HG02798 (cell line): ENCODE measurements around the gene KRTAP10-2.

Experiments
- ATAC-seq: cut with Tn5 transposase; IDR thresholded peaks from one replicate; pipeline ENCODE4 v1.9.1; 2021; ENCODE audit warnings: mild to moderate bottlenecking; ENCODE audit not compliant: unreplicated experiment, poor library complexity

KRTAP10-2 gene

DNA sequence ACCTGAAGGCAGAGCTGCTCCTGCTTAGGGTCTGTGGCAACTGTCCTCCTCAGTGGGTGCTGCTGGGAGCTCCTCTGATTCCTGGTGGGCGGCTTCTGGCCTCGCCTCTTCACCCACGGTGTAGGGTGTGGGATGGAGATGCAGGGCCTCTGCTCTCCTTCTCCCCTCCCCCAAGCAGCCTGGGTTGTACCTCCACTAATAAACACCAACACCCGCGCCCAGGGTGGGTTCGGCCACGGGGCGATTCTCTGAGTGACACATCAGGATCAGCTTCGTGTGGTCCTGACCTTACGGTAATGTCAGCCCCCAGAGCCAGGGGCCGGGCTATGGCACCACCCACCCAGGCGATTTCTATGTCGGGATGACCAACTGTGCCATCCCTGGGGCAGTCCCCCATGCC lies 35.0 kb downstream of the KRTAP10-2 start:
- ATAC-seq: no peak

DNA sequence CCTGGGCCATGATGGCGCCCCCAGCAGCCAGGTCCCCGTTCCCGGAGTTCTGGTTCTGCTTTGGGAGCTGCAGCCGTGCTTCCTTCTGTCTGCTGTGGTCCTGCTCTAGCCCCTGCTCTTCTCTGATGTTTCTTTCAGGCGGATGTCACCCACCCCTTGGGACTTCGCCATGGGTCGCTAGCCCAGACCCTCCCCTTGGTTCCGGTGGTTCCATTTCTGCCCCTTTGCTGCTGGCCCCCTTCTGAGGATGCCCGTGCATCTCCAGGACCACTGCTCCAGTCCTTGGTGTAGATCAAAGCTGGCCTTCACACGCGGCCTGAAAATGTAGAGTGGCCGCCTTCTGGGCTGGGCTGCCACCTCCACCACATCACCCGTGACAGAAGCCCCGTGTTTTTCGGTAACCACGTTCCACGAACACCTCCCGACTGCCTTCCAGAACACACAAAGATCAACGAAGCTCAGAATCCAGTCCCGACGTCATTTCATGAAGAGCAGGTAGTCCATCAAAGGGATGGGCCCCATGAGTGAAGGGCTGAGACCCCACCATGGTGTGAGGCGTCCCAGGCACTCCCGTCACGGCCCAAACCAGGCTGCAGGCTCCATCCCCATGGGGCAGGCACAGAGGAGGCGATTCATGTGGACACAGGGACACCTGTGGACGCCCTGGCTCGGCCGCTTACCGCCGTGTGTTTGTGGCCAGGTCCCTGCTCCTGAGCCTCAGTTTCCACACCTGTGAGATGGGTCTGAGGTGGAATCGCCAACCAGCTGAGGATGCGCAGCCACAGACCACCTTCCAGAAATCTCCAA lies 35.7 kb downstream of the KRTAP10-2 start:
- no peak for ATAC-seq

DNA sequence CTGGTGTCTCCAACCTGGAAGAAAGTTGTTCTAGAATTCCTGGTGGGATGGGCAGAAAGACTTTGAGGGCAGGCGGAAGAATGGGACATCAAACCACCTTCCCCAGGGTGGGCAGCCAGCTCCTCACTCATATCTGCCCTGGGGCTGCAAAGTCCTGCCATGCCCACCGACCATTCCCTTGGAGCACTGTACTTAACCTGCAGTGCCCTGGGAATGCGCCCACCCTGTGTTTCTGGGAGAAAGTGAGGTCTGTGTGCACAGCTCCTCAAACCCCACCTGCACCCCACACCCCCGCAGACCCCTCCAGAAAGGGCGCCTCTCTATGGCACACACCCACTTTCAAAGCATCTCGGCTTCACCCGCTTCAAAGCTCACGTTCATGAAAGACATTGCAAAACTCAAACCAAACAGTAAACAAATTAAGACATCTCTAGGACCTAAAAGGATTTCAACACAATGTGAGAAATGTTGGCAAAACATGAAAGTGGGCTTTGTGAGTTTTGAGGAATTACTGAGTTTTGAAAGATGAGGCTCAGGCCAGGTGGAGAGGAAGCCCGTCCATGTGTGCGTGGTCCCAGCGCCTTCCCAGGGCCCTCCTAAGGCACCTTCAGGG lies 36.5 kb downstream of the KRTAP10-2 start:
- ATAC-seq: no peak

DNA sequence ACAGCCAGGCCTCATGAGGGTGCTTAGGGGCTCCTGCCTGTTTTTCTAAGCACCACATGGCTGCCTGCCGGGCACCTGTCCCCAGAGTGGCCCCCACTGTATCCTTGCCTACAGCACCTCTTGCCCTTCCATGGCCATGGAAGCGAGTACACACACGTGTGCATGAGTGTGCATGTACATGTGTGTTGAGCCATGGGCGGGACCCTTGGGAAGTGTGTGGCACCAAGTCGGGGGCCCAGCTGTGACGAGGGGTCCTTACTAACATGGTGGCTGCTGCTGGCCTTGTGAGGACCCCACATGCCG lies 37.1 kb downstream of the KRTAP10-2 start:
- no peak for ATAC-seq

DNA sequence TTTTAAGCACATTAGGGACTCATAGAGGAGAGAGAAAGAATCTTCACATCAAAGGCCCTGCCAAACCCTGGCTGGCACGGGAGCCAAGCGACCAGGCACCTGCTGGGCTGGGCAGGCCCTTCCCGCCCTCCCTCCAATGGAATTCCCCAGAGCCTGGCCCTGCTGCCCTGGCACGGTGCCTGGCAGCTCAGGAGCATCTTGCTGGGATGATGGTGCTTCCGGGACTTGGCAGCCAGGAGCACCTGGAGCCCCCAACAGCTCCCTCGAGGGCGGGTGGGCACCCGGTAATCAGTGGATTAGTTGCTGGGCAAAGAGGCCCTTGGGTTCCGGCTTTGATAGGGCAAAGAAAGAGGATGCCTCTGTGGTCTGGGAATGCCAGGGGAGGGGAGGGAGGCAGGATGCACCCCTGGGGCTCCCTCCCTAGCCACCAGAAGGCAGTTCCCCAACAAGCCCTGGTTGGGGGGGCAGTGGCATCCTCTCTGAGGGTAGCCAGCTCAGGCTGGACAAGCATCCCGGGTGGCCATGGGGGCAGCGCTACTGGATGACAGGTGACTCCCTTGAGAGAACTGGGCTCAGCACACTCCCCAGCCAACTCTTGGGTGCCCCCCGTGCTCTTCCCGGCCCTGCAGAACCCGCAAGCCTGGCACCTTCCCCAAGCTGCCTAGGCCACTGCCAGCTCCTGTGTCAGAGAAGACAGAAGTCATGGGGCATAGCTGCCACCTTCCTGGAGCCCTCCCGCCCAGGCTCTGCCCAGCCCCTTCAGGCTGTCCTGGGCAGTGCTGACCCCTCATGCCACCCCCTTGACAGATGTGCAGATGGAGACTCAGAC lies 37.7 kb downstream of the KRTAP10-2 start:
- no peak for ATAC-seq

DNA sequence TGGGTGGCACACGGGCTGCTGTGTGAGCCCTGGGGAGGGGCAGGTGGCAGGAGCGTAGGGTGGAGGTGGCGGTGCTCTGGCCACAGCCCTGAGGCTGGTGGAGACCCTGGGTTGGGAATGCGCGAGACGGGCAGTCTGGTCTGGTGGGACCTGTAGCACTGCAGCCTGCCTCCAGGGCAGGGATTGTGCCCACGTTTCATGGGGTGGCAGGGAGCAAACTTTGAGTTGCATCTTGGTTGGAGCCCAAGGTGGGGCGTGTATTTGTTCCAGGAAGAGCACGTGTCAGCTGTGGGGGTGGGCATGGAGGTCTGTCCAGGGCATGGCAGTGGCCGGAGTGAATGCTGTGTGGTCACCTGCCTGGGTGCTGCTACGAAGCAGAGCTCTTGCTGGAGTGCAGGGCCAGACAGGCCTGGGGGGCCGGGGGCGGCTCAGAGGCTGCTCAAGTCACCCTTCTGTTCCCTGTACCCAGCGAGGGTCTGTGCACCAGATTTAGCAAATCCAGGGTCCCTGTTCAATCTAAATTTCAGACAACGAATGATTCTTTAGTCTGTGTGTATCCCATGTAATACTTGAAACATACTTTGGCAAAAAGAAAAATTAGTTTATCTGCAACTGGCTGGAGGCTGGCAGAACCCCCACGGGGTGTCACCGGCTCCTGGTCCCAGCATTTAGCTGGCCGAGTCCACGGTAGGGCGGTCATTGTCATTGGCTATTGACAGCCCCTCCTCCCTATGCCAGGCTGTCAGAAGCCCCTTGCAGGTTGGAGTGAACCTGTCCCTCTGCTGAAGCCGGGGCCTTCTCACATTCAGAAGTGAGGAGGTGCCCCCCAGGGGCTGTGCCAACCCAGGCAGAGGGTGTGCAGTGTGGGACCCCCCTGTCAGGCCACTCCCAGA lies 38.6 kb downstream of the KRTAP10-2 start:
- ATAC-seq: no peak

DNA sequence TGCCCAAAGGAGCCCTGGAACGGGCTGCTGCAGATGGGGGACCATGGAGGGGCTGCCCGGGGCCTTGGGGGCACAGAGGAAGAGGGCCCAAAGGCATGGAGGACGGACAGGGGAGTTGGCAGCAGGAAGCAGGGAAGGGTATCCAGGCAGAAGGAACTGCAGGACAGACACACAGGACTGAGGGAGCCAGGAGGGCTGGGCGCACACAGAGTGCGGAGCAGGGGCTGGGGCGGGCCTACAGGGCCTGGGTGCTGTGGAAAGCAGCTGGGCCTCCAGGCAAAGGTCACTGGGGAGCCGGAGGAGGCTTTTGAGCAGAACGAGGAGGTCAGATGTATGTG lies 39.4 kb downstream of the KRTAP10-2 start:
- ATAC-seq: no peak

DNA sequence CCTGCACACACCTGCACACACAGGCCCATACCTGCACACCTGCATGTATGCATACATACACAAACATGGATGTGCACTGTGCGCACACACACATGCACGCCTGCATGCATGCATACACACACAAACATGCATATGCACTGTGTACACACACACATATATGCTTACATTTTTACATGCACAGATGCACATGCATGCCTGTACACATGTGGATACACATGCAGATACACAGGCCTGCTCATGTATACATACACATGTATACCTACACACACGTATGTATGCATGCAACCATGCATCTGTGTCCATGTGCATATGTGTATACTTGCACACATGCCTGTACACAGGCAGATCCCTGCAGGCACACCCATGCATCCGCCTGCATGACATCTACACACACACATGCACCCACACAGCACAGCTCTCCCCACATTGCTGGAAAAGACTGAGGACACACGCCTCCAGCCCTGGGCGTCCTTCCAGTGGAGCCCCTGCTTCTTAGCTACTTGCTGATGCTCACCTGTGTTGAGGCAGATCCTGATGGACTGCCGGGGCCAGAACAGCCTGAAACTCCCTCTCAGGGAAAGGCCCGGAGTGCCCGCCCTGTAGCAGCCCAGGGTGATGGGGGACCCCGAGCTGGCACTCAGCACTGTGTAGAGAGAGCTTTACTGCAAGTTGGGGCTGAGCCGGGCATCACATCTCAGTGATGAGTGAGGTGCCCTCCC lies 39.9 kb downstream of the KRTAP10-2 start:
- no peak for ATAC-seq

DNA sequence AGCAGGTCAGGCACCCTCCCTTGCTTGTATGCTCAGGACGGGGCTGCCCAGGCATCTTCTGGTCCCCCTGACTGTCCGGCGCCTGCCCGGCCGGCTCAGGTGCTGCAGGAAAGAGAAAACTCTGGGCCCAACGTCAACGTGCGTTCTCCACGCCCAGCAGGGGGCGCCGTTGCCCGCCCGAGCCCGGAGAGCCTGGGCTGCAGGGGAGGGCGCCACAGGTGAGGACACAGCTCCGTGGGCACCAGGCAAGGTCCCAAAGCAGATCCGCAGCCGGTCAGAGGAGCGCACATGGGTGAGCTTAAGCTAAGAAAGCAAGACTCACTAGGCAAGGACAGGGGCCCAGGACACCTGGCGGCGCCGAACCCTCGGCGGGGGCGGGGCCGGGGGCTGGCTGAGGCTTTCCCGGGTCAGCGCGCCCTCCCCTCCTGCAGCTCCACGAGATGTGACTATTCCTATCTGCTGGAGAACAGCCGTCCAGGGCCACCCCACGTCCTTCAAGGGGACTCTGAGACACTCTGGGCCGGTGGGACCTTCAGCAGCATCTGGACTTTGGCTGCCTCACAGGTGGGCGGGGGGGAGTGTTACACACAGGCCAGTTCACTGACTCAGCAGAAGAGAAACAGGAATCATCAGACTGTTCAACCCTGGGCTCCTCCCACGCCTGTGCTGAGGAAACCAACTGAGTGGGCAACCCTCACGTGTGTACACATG lies 40.6 kb downstream of the KRTAP10-2 start:
- no peak for ATAC-seq

DNA sequence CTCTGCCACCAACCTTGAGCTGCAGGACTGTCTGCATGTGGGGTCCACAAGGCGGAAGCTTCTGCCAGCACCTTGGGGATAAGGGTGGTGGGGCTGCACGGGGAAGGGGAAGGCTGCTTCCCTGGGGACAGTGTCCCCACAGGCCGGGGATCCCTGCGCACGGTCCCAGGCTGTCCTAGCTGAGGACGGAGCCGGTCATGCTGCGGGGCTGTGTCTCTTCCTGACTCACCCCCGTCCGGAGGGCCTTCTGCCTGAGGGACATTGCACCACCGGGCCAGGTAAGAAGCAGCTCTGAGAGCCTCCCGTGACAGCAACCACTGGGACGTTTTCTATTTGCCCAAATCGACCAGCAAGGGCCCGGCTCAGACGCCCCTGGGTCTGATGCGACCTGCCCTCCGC lies 41.2 kb downstream of the KRTAP10-2 start:
- ATAC-seq: no peak

DNA sequence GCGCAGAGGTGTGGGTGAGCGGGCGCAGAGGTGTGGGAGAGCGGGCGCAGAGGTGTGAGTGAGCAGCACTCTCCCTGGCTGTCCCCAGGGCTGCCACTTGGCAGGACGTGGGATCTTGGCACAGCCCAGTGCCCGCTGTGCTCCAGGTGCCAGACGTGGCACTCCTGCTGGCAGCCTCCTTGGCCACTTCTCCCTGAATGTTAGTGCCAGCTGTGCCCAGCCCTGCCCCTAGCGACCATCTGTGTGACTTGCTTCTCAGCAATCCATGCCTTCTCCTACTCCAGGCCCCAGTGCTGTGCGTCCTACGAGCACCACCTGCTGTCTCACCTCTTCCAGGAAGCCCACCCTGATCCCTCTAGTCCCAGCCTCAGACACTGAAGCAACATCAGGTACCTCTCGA lies 41.8 kb downstream of the KRTAP10-2 start:
- ATAC-seq: no peak

DNA sequence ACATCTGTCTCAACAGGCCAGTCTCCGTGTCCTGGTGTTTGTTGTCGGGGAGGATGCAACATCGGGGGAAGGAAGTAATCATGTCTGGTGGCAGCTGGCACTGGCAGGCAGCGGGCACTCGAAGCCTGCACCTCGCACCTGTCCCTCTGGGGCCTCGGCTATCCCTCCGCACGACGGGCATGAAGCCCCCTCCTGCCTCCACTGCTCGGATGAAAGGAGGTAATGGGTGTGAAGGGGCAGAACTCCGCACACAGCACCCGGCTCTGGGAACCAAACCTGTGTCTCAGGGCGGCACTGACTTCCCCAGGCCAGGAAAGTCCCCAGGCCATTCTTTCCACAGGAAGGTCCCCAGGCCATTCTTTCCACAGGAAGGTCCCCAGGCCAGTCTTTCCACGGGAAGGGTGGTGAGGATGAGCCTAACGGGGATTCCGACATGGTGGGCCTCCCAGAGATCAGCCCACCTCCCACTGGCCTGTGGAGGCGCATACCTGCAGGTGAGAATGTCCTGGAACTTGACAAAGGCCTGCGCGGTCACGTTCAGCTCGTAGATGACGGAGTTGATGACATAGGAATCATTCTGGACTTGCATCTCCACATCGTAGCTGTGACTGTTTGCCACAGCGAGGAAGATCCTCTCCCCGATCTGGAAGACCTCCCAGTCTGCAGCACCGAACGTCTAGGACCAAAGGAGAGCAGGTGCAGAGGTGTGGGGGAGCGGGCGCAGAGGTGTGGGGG lies 42.4 kb downstream of the KRTAP10-2 start:
- ATAC-seq: no peak

DNA sequence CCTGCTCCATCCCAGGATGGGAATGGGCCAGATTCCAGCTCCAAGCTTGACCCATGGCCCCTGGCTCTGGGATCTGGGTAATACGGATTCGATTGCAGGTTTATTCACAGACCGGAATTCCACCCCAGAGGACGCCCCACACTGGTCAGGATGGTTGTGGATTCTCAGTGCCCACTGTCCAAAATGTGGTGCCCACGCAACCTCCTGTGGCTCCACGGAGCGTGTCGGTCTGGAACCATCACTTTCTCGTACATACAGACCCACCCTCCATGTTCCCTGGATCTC lies 42.9 kb downstream of the KRTAP10-2 start:
- ATAC-seq: no peak

DNA sequence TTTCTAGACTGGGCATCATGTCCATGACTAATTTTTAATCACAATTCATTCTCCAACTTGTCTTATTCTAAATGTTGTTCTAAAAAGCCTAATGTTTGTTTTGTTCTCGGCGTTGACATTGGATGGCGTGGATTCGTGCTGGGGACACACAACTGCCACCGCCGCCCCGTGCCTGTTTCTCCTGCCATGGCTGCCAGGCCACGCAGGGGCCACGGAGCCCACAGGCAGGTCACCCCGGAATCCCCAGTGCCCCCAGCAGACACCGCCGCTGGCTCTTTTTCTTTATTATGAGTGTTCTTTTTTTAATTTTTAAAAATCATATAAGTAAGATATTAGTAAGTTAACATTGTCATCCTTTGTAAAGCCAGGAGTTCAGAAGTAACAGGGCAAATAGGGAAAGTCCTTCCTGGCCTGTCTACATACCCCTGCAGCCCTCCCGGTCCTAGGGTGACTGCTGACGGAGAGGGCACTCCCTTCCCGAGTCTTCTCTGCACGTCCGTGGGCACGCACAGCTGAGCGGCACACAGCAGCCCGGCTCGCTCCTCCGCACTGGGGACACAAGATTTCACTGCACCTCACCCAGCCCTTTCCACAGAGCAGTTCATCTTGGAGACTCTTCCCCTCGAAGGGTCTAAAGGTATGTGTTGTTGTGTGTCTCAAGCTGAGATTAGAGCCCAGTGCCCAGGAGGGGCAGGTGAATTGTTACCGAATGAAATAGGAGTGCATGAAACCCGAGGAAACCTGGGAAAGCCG lies 43.5 kb downstream of the KRTAP10-2 start:
- no peak for ATAC-seq

DNA sequence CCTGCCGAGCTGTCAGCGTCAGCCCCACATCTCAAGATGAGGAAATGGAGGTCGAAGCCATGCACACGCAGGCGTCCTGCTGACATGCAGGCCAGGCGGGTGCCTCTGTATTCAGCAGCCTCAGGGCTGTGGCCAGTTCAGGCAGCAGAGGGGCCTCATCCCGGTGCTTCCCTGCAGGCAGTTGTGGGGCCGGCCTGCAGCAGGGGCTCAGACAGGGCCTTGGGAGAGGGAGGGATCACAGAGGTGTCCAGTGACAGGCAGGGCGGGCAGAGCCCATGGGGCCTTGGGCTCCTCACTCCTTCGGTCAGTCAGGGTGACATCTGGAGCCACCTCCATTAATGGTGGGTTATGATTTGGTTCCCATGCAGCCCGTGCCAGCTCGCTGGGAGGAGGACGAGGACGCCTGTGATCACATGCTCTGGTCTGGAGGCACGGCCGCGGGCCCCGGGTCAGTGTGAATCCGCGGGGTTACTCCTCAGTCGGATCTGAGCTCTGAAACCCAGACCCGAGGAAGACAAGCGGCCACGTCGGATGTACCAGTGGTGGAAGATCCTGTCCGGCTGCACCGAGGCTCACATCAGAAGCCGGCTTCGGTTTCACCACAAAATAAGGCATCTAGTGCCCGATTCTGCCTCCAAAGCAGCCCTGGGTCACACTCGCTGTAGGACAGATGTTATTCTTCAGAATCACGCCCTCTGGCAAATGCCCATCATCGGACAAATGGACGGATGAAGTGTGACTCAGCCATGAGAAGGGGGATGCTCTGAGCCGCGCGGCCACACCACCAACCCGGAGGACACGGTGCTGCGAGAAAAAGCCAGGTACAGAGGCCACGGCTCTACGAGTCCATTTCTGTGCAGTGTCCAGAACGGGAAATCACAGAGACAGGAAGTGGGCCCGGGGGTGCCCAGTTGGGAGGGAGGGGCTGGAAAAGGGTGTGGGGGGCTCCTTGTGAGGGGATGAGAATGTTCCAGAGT lies 44.7 kb downstream of the KRTAP10-2 start:
- ATAC-seq: no peak

DNA sequence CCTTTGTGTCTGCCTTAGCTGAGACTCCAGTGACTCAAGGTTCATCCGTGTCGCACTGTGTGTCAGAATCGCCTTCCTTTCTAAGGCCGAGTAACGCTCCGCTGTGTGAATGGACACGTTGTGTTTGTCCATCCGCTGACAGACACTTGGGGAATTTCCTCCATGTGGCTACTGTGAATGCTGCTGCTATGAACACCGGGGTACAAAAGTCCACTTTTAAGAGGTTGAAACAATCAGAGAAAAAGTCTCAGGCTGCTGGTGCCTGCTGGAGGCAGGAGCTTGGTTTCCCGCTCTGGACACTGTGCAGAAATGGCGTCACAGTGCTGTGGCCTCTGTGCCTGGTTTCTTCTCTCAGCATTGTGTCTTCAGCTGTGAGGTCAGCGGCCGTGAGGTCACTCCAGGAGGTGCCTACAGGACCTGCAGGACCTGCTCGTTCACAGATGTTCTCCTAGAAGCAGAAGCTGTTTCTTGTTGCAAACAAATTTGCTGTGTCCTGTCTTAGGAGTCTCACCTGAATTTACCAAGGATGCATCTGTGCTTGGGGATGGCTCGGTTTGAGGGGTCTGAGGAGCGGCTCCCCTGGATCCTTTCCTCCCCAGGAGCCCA lies 45.5 kb downstream of the KRTAP10-2 start:
- no peak for ATAC-seq
